GM18873 (cell line): ENCODE data around the gene TNF.
A peak's percentile ranks its signal among the peaks of the same experiment; 100 is the strongest.
"Not testable (repeated sequence)": the region's sequence is repeated elsewhere in the genome, so short reads cannot be mapped to it uniquely, and the experiment has no call there.

Experiments
- ATAC-seq: cut with Tn5 transposase; IDR thresholded peaks from one replicate; pipeline ENCODE4 v1.9.1; 2021; ENCODE audit warnings: mild to moderate bottlenecking, moderate library complexity, moderate number of reproducible peaks; ENCODE audit not compliant: unreplicated experiment, low FRiP score

TNF gene

GRCh38 chr6:31543639-31544038, 31.7 kb upstream of the TNF start:
- no peak for ATAC-seq

GRCh38 chr6:31544676-31545075, 30.7 kb upstream of the TNF start:
- no peak for ATAC-seq

DNA sequence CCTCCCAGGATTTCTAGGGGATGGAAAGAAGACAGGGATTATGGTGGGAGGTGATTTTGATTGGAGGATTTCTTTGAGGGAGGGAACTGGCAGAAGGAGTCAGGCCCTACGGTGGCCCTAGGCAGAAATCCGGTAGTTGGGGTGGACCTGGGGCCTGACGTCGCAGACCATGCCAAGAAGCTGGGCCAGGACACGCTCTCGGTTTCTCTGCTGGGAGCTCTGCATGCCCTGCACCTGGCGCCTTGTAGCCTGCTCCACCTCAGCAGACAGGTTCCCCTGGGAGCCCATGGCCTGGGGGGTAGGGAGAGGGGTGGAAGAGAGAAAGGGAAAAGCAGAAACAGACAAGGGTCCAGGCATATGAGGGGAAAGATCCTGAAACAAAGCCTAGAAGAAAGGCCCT, 30.1 kb upstream of the TNF start:
- ATAC-seq, result no peak

DNA sequence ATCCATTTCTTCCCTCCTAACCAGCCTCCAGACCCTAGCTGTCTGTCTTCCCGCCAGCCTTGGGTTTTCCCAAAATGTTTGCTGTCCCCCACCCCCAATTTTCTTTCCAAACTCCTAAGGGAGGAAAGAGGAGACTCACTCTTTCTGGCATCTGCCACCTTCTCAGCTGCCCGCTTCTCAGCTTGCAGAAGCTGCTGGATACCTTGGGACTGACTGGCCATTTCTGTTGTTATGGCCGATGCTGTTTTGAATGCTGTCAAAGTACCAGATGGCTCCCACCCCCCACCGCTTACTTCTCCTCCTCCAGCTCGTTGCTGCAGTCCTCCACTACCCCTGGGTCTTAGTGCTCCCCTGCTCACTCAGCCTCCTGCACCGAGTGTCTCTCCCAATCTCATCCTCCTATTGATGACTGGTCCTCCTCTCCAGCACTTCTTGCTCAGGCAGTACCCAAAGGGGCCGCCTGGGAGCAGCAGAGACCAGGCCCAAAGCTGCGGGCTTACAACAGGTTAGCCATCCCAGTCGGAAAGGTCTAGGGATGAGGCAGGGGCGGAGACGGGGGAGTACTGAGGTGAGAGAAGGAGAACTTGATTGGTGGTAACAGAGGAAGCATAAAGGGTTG, 28.9 kb upstream of the TNF start, which contains the start of gene ATP6V1G2:
ATP6V1G2 (minus strand) TSS at position 270 of the 619 bp plus-strand sequence; CDS start at position 221, 49 bp downstream.
- ATAC-seq, result no peak

DNA sequence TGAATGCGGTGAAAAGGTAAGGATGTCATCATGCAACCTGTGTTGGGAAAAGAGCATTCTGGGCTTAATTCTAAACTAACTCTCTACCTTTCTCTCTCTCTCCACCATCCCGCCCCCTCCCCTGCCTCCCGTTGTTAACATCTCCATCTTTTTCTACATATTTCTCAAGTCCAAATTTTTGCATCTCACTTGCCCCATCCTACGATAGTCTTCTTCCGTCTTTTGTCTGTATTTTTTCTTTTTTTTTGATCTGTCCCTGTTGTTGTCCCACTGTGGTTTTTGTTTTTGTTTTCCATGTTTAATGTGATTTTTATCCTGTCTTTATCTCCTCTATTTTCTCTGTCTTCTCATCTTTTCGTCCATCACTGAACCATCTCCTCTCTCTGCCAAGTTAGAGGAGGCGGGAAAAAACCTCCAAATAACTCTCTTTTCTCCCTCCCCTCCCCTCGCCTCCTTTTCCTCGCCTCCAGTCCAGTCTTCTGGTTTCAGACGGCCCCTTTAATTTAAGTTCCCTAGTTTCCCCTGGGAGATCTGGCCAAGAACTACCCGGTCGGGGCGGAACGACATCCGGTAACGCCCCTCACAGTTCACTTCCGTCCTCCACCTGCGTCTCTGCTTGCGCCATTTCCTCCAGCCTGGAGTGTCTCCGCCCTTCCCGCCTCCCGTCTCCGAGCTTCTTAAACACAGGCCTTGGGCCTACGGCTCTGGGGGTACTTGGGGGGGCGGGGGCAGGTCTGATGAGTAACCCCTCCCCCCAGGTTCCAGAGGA, 28.2 kb upstream of the TNF start, which contains the start of gene NFKBIL1:
NFKBIL1 (plus strand) TSS at position 651 of the 769 bp plus-strand sequence; CDS start at position 738, 87 bp downstream.
- no peak for ATAC-seq

- no peak for ATAC-seq
Observed at GRCh38 chr6:31547727-31548543, 27.4 kb upstream of the TNF start.

DNA sequence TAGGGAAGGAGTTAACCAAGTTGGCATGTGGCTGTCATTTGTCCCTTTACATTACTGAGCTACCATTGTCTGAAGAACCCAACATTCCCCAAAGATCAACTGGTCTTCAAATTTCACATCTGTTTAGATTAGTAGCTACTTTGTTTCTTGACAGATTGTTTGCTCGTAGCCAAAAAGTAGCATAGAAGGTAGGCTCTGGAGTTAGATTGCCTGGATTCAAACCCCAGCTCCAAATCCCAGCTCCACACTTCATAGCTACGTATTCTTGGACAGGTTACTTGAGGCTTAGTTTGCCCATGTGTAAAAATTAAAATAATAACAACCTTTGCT, 26.9 kb upstream of the TNF start:
- no peak for ATAC-seq

- ATAC-seq, result not testable (repeated sequence)
Observed at GRCh38 chr6:31551371-31551770, 24.0 kb upstream of the TNF start.

- no peak for ATAC-seq
Observed at GRCh38 chr6:31556307-31556706, 19.1 kb upstream of the TNF start.

- no peak for ATAC-seq
Observed at GRCh38 chr6:31557443-31558317, 17.7 kb upstream of the TNF start.

GRCh38 chr6:31558318-31558625, 17.1 kb upstream of the TNF start:
- no peak for ATAC-seq

DNA sequence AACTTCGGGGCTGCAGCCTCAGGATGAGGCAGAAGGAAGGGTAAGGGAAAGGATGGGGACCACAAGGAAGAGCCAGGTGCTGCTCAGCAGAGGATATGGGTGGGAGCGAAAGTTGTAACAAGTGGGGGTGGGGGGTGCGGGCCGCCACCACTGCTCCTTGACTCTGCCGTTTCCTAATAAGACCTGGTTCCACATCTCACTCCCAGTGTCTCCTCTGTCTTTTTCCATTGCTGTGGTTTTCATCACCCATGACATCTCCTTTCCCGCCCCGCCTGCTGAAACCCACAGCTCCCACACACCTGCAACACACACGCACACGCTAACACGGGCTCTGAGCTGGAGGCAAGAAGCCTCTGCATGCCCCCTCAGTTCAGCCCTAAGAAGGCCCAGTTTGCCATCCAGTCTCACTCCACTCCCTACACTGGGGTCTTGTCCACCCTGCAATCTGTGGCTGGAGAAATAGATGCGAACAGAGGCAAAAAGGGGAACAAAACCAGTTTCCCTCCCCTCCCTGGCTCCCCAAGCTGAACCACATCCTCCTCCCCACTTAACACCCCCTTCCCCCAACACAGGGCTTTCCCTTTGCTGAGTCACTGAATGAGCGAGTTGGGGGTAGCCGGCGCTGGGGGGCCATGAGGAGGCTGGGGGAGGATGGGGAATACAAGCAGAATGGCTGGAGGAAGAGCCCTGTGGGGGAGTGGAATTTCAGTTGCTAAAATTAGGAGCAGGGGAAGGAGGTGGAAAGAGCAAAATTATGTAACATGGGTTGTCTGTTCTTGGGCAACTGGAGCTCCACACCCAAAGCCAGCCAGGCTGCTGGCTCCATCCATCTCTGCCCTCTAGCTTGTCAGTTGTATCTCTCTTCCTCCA, 16.5 kb upstream of the TNF start:
- ATAC-seq, result no peak

- no peak for ATAC-seq
Observed at GRCh38 chr6:31559606-31559957, 15.8 kb upstream of the TNF start.

DNA sequence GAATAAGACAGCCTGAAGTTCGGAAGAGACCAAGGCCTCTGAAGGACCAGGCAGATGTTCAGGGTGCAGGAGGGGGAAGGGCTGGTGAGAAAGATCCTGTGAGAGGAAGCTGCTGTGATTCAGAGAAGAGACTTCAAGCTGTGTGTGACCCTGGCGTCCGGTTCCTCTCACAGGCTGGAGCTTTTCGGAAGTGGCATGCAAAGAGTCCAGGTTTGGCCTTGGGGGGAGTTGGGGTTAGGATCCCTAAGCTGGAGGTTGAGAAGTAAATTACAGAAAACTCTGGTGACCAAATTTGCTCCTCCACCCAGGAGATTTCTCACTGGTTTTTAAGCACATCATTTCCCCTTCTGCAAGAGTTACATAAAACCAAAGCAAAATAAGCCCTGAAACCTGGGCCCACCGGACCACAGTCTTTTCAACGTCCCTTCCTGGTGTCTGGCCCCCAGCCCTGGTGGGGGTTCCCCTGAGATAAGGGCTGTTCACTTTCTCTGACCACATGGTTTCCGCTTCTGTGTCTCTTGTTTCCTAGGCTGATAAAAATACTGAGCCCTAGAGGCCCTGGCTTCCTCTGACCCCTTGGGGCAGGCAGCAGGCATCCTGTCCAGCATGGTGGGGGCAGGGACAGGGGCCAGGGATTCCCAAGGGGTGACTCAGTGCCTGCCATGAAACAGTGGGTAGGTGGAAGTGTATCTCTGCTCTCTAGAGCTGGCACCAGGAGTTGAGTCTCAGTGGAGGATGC, 15.2 kb upstream of the TNF start:
- ATAC-seq, result peak; percentile 61

- no peak for ATAC-seq
Observed at GRCh38 chr6:31560697-31561058, 14.7 kb upstream of the TNF start.

GRCh38 chr6:31567531-31568370, 7.6 kb upstream of the TNF start:
- ATAC-seq, result no peak

GRCh38 chr6:31568537-31568961, 6.8 kb upstream of the TNF start:
- peak; percentile 76 for ATAC-seq
